ENCODE measurements around the gene HIRA. TPM values are rescaled to one million over a fixed set of nuclear protein-coding genes. Genes with fewer than 3 reads are reported as not detected.

HIRA gene
- total and polyA plus RNA-seq, 8 donors, result 18.4 to 30.6 (median 25.2) TPM

DNA sequence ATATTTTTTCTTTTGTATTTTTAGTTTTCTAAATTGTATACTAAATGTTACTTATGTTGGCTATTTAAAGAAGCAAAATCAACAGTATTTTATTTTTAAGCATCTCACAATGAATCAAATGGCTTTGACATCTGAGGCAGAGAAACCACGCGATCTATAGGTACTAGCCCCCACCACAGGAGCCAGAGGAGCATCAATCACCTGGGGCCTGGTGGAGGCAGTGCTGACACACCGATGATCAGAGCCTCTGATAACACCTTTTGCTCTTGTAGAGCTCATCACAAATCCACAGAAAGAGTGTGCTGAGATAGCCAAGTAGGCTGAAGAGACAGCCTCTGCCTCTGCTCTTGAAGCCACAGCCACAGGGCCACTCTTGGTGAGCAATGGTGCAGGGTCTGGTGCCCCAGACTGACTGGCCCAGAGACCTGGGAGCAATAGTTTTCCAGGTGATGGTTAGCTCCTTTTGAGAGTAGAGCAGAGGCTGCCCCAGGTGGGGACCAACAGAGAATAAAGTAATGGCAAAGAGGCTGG, 25.2 kb downstream of the HIRA start:
- Histone ChIP-seq H3K27ac (no peak overlapping the region), H3K36me3 (peaks cover 2 to 76% of the 10 kb centered on the region in 2 donors), H3K9me3 (no peaks in the 10 kb centered on the region), H3K4me1 (no peaks in the 10 kb centered on the region), H3K4me3 (no peak overlapping the region), H3K27me3 (no peaks in the 10 kb centered on the region)
- no peak for DNase-seq
- intact Hi-C loops (cut with DNase I), result no loop called here
- TF ChIP-seq CTCF (IDR thresholded peaks at IDR 0.05), result no peak
- no peak for ATAC-seq

- no peaks in the 10 kb centered on the region for H3K9me3 ChIP-seq
- no peak for ATAC-seq
- no peak for DNase-seq
- no peak overlapping the region for H3K4me3 ChIP-seq
- no peak overlapping the region for H3K27ac ChIP-seq
- TF ChIP-seq CTCF (IDR thresholded peaks at IDR 0.05), result no peak
- no peaks in the 10 kb centered on the region for H3K27me3 ChIP-seq
- H3K4me1 ChIP-seq, result no peaks in the 10 kb centered on the region
- intact Hi-C loops (cut with DNase I), result no loop called here
- H3K36me3 ChIP-seq, result peaks cover 2 to 80% of the 10 kb centered on the region in 2 donors
Observed at GRCh38 chr22:19405652-19406051, 25.9 kb downstream of the HIRA start.

- no peak overlapping the region for H3K27ac ChIP-seq
- H3K36me3 ChIP-seq, result peaks cover 2 to 78% of the 10 kb centered on the region in 2 donors
- TF ChIP-seq CTCF (IDR thresholded peaks at IDR 0.05), result no peak
- intact Hi-C loops (cut with DNase I), result no loop called here
- H3K27me3 ChIP-seq, result no peaks in the 10 kb centered on the region
- ATAC-seq (no peak), DNase-seq (no peak)
- H3K9me3 ChIP-seq, result no peaks in the 10 kb centered on the region
- H3K4me1 ChIP-seq, result no peaks in the 10 kb centered on the region
- H3K4me3 ChIP-seq, result no peak overlapping the region
Observed at GRCh38 chr22:19405133-19405532, 26.4 kb downstream of the HIRA start.

DNA sequence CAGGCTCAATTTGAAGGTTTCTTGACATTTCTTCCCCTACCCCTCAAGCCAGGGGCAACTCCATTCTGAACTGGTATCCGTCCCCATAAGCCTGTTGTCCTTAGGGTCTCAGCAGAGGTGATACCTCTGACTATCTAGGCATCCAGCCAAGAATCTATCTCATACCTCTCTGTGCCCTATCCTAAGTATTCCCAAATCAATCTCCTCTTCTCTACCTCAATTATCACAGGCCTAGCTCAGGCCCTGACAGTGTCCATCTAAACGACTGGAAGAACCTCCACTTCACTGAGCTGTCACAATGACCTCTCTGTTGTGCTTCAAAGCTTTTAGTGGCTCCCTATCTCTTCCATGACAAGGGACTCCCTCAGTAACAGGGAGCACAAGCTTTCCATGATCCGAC, 26.9 kb downstream of the HIRA start:
- Histone ChIP-seq H3K36me3 (peaks cover 0 to 78% of the 10 kb centered on the region in 2 donors), H3K27ac (no peak overlapping the region), H3K4me3 (no peak overlapping the region), H3K27me3 (no peaks in the 10 kb centered on the region), H3K9me3 (no peaks in the 10 kb centered on the region), H3K4me1 (no peaks in the 10 kb centered on the region)
- DNase-seq (no peak), ATAC-seq (no peak)
- TF ChIP-seq CTCF (IDR thresholded peaks at IDR 0.05), result no peak
- intact Hi-C loops (cut with DNase I), result no loop called here

- H3K27ac ChIP-seq, result no peak overlapping the region
- H3K36me3 ChIP-seq, result peaks cover 0 to 77% of the 10 kb centered on the region in 2 donors
- no peaks in the 10 kb centered on the region for H3K4me1 ChIP-seq
- no peaks in the 10 kb centered on the region for H3K9me3 ChIP-seq
- intact Hi-C loops (cut with DNase I), result no loop called here
- no peak overlapping the region for H3K4me3 ChIP-seq
- DNase-seq (no peak), ATAC-seq (no peak)
- no peaks in the 10 kb centered on the region for H3K27me3 ChIP-seq
- TF ChIP-seq CTCF (IDR thresholded peaks at IDR 0.05), result no peak
Observed at GRCh38 chr22:19402642-19403191, 28.8 kb downstream of the HIRA start.

Data from left lung (tissue), 10 donors.